GM12865 (cell line): ENCODE measurements around the gene MYO18B.

Experiments
- DNase-seq: peaks from one replicate; pipeline ENCODE4 v3.0.0; 2010; ENCODE audit warnings: low read depth
- H3K4me3 ChIP-seq: 2 replicates; pipeline ENCODE4 v1.5.1; 2011; ENCODE audit warnings: mild to moderate bottlenecking, low read depth, low read length, control low read depth
- TF ChIP-seq, protein P1 (sequence below): IDR thresholded peaks from 2 replicates; pipeline ENCODE4 v1.5.1; 2011; ENCODE audit warnings: low read length, control low read depth, low read depth, inconsistent platforms; ENCODE audit not compliant: insufficient read depth; ENCODE audit errors: missing control alignments

The MYO18B gene

DNA sequence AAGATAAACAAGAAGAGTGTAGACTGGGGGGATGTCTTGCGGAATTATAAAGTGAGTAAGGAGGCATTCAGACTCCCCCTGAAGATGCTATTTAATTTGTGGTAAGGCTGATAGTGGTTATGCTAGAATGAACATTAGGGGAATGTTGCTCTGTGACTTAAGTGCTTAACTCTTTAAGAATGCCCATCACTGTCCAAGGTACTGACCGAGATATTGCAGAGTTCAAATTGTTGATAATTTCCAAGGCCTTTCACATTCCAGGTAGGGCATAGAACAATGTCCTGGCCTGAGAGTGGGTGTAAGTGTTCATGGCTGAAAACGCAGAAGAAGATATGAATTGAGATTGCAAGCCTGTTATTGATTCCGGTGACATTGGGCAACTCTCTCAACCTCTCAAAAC lies 337.0 kb downstream of the MYO18B start:
- DNase-seq: no peak

More for the DNA sequence above, 337.0 kb downstream of the MYO18B start:
- TF ChIP-seq, protein P1, sequence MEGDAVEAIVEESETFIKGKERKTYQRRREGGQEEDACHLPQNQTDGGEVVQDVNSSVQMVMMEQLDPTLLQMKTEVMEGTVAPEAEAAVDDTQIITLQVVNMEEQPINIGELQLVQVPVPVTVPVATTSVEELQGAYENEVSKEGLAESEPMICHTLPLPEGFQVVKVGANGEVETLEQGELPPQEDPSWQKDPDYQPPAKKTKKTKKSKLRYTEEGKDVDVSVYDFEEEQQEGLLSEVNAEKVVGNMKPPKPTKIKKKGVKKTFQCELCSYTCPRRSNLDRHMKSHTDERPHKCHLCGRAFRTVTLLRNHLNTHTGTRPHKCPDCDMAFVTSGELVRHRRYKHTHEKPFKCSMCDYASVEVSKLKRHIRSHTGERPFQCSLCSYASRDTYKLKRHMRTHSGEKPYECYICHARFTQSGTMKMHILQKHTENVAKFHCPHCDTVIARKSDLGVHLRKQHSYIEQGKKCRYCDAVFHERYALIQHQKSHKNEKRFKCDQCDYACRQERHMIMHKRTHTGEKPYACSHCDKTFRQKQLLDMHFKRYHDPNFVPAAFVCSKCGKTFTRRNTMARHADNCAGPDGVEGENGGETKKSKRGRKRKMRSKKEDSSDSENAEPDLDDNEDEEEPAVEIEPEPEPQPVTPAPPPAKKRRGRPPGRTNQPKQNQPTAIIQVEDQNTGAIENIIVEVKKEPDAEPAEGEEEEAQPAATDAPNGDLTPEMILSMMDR: no peak
- H3K4me3 ChIP-seq: no peak overlapping the region
